Neural progenitor cell (in vitro differentiated cells): Measurements from ENCODE around the gene TSHZ2.

ENCODE experiments used
- CTCF ChIP-seq: fragments of 200-600 bp; sonication (generic); IDR thresholded peaks from 2 replicates; pipeline ENCODE4 v1.5.1; 2017; ENCODE audit warnings: antibody characterized with exemption, mild to moderate bottlenecking
- EZH2 ChIP-seq: fragments of 200-600 bp; sonication (generic); IDR thresholded peaks from 2 replicates; pipeline ENCODE4 v1.6.1; 2017; ENCODE audit warnings: antibody characterized with exemption, mild to moderate bottlenecking, moderate library complexity
- EZH2phosphoT487 ChIP-seq: fragments of 200-600 bp; sonication (generic); IDR thresholded peaks from 2 replicates; pipeline ENCODE4 v1.6.1; 2017; ENCODE audit warnings: antibody characterized with exemption

- TF ChIP-seq CTCF (no peak), EZH2 (no peak), EZH2phosphoT487 (no peak)
These were observed 359.2 kb downstream of the TSHZ2 start for GRCh38 chr20:53331151-53331973.
